Kidney epithelial cell (primary cell): Measurements from ENCODE around the gene PRELID1. TPM values are rescaled to one million over a fixed set of nuclear protein-coding genes. Genes with fewer than 3 reads are reported as not detected.
A peak's percentile ranks its signal among the peaks of the same experiment; 100 is the strongest.

Experiments
- DNase-seq: peaks from one replicate; pipeline ENCODE4 v3.0.0-alpha.2; 2010; ENCODE audit warnings: low read depth
- H3K27me3 ChIP-seq: 2 replicates; pipeline ENCODE4 v1.6.0; 2011; ENCODE audit warnings: low read length; ENCODE audit not compliant: control insufficient read depth, insufficient read depth
- H3K36me3 ChIP-seq: 2 replicates; pipeline ENCODE4 v1.5.1; 2011; ENCODE audit warnings: low read length; ENCODE audit not compliant: control insufficient read depth, insufficient read depth
- H3K4me3 ChIP-seq: 2 replicates; pipeline ENCODE4 v1.5.1; 2011; ENCODE audit warnings: low read depth, mild to moderate bottlenecking, control low read depth, low read length
- total RNA-seq: library from RNA; depleted of rRNA; stranded (reverse); fragments of >200 nt; gene quantifications from 2 replicates; pipeline ENCODE4 v1.2.3, GENCODE V29; 2015
- TF ChIP-seq, protein P1 (sequence below): IDR thresholded peaks from 2 replicates; pipeline ENCODE4 v1.5.1; 2011; ENCODE audit warnings: mild to moderate bottlenecking, moderate library complexity, low read length, control low read depth, inconsistent platforms; ENCODE audit not compliant: insufficient read depth, poor library complexity, severe bottlenecking

PRELID1 gene
- total RNA-seq, 1 donor from 2014 or later = 178 TPM

DNA sequence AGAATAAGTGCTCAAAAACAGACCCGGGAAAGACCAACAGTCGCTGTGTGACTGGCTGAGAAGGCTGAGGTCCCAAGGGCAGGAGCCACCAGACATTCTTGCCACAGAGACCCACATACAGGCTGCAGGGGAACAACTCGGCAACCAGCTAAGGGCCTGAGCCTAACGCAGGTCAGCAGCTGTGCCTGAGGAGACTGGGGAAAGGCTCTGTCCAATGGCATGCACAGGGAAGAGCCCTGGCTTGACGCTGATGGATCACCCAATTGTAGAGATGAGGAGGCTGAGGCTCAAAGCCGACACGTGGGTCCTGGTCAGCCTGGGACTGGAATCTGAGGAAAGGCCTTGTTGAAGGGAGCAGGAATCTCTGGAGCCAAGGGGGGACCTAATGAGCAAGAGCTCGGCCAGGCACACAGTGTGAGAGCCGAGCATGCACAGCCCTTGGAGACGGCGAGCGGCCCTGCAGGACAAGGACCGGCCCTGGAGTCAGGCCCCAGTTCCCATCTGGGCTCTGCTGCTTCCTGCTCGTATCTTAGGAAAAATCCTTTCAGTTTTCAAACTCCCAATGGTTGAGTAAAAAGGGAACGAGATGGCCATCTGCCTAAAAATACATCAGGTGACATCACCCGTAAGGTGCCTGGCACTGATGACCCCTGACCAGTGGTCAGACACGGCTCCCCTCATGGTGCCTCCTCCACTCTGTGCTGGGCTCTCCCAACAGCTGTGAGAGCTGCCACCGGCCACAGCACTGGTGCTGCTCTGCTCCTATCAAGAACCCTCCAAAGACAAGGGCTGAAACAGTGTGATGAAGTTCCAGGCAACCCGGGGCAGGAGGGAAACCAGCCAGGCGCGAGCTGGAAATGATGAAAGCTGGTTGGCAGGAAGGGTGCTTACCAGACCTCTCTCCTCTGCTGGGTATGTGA, 31.4 kb downstream of the PRELID1 start:
- Histone ChIP-seq H3K36me3 (peaks cover 8% of the 10 kb centered on the region), H3K27me3 (no peaks in the 10 kb centered on the region), H3K4me3 (no peak overlapping the region)
- DNase-seq = no peak
- TF ChIP-seq, protein P1, sequence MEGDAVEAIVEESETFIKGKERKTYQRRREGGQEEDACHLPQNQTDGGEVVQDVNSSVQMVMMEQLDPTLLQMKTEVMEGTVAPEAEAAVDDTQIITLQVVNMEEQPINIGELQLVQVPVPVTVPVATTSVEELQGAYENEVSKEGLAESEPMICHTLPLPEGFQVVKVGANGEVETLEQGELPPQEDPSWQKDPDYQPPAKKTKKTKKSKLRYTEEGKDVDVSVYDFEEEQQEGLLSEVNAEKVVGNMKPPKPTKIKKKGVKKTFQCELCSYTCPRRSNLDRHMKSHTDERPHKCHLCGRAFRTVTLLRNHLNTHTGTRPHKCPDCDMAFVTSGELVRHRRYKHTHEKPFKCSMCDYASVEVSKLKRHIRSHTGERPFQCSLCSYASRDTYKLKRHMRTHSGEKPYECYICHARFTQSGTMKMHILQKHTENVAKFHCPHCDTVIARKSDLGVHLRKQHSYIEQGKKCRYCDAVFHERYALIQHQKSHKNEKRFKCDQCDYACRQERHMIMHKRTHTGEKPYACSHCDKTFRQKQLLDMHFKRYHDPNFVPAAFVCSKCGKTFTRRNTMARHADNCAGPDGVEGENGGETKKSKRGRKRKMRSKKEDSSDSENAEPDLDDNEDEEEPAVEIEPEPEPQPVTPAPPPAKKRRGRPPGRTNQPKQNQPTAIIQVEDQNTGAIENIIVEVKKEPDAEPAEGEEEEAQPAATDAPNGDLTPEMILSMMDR = no peak

DNA sequence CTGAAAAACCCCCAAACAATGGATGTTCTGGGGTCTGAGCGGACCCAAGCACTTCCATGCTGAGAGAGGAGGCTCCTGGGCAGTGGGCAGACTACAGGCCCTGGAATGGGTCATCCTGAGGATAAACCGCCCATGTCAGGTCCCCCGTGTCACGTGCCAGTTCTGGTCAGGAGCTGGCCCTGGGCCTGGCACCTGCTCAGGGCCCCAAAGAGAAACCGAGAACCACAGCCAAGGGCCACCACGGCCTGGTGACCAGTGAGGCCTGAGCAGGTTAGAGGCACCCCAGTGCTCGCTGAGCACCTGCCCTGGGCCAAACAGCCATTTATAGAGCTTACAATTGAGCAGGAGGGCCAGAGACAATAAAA, 32.1 kb downstream of the PRELID1 start:
- peaks cover 6% of the 10 kb centered on the region for H3K36me3 ChIP-seq
- no peaks in the 10 kb centered on the region for H3K27me3 ChIP-seq
- H3K4me3 ChIP-seq = no peak overlapping the region
- no peak for DNase-seq
- TF ChIP-seq, protein P1 = no peak

DNA sequence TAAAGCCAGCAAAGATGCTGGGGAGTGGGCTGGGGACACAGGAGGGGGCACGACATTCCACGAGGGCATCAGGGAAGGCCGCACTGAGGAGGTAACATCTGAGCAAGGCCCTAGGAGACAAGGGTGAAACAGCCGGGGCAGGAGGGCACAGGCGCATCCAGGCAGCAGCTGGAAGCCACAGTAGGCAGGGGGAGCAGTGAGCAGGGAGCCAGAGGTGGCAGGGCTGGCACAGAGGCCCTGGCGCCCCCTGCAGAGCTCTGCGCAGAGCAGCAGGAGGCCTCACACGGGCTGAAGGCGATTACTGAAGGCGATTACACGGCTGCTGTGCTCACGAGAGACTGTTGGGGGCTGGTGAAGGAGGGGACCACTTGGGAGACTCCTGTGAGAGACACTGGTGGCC, 32.5 kb downstream of the PRELID1 start:
- TF ChIP-seq, protein P1 = peak; percentile 84
- H3K27me3 ChIP-seq = no peaks in the 10 kb centered on the region
- no peak overlapping the region for H3K4me3 ChIP-seq
- DNase-seq = no peak
- H3K36me3 ChIP-seq = peaks cover 6% of the 10 kb centered on the region

DNA sequence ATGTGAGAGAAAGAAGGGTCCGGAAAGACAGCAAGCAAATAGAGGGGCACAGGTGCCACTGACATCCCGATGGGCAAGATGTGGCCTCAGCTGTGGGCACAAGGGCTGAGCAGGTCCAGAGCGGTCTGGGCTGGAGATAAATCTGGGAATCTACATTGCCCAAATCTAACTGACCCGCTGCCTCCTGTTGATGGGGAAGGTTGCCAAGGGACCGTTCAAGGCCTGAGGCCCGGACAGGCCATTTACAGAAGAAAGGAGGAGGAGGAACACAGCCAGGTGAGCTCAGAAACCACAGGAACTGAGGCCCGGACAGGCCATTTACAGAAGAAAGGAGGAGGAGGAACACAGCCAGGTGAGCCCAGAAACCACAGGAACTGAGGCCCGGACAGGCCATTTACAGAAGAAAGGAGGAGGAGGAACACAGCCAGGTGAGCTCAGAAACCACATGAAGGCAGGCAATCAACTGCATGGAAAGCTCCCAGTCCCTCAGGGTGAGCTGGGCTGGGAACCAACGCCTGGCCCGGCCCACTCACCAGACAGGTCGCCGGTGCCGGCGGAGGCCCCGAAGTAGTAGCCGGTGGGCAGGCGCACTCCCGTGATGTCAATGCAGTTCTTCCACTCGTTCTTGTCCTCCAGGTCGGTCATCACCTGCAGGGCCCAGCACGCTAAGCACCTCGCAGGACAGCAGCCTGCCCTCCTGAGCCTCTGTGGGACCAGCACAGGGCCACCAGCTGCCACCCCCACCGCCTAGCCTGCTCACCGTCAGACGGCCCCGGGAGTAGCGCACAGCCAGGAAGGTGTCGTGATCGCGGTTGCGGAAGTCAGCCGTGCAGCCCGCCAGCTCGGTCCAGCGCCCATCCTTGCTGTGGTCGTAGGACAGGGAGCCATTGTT, 33.2 kb downstream of the PRELID1 start:
- Histone ChIP-seq H3K4me3 (no peak overlapping the region), H3K36me3 (peaks cover 6% of the 10 kb centered on the region), H3K27me3 (no peaks in the 10 kb centered on the region)
- TF ChIP-seq, protein P1 = no peak
- DNase-seq = no peak

DNA sequence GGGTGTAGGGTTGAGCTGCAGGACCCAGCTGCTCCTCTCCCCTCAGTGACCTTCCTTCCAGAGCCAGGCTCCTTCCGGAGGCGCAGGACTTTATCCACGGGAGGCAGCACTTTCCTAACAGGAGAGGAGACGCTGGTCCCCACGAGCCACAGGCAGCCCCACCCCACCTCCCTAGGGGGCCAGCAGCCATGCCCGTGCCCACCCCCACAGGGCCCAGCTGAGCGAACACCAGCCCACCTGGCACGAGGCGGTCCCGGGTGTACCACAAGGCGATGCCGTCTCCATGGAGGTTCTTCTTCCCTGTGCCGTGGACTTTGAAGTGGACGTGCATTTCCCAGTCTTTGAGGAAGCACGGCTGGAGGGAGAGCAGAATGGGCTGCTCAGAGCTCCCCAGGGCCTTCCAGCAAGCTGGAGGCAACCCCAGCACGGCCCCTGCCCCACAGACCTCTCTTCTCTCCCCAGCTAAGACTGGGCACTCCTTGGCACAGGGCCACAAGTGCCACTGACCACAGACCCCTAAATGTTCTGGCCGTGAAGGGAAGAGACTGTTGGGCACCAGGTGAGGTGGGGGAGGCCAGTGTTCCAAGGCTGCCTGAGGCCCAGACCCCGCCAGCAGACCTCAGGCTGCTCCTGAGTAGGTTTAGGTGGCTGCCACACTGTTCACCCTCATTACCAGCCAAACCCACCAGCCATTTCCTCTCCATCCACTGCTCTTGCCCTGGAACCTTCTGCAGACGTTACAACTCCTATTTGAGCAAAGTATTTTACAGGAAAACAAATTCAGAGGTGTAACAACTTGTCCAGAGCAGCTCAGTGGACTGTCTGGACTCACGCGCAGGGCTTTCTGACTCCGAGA, 34.9 kb downstream of the PRELID1 start:
- no peak overlapping the region for H3K4me3 ChIP-seq
- no peaks in the 10 kb centered on the region for H3K27me3 ChIP-seq
- DNase-seq = no peak
- TF ChIP-seq, protein P1 = no peak
- peaks cover 4% of the 10 kb centered on the region for H3K36me3 ChIP-seq
